Measurements from ENCODE around the gene KRAS. TPM values are rescaled to one million over a fixed set of nuclear protein-coding genes. Genes with fewer than 3 reads are reported as not detected.

KRAS gene
- total RNA-seq, 2 donors from 2014 or later, result 11.7 to 14.6 TPM

DNA sequence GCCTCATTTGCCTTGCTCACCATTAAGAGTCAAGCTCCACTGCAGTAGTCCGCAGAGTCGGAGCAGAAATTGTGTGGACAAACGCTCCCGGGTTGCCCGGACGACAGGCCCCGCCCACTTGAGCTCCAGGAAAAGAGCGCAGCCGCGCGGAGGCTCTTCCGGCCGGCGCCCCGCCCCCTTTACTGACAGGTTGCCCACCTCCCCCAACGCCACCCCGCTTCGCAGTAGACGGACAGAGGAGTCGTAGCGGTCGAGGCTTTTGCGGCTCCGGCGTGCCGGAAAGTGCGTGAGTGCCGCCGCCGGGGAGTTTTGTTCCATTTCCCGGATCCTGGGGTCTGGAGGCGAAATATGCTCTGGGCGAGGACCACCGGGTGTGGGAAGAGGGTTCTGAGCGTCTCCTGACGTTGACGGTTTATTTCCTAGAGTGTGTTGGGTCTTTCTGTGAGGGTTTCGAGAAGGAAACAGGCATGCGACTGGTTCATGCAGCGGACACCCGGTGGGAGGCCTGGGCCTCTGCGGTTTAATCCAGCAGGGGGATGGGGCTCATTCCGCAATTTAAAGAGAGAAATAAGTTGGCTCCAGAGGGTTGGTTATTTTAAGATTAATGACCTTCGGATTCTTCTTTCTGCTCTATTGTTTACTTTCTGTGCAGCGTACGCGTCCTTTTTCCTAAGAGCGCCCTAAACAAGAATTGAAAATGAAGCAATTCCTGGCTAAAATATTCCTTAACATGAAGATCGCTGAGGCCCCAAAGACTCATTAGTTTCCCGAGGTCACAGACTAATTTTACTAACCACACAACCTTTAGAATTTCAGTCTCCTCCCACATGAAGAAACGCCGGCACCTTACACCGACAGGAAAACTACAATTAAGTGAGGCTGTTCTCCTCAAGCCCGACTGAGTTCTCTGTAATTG, 55.4 kb downstream of the KRAS start, which contains the start of the genes DNAI7 and ETFRF1:
DNAI7 (minus strand) TSS at position 105 of the 916 bp plus-strand sequence; CDS start at position 23, 82 bp downstream.
ETFRF1 (plus strand) TSS at position 182 of the 916 bp plus-strand sequence. CDS start 8,720 bp downstream, outside the sequence.
- Mint-ChIP-seq H3K27ac (peak within 1 kb of the TSS; percentile 99), H3K9me3 (no peaks in the 10 kb centered on the region), H3K4me3 (peak within 1 kb of the TSS; percentile 94), H3K27me3 (no peaks in the 10 kb centered on the region), H3K36me3 (ENCODE audit: low read depth) (peaks cover 5% of the 10 kb centered on the region), H3K4me1 (peaks cover 12% of the 10 kb centered on the region)
- peak; percentile 98 for ATAC-seq (replicated peaks)

DNA sequence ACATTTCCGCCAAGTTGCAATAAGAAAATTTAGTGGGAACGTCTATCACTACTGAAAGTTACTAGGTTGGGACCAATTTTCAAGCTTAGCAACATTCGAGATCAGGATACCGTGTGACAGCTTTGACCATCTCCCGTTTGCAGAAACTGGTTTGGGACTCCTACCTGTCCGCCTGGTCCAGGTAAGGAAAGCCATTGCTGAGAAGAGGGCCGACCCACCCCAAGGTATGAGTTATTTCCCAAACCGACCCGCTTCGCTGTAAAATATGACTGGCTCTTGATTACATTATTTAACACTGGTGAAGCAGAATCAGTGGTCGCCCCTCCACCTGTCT, 56.0 kb downstream of the KRAS start:
- H3K27me3 Mint-ChIP-seq, result no peaks in the 10 kb centered on the region
- H3K4me3 Mint-ChIP-seq, result peak overlapping the region; percentile 94
- H3K36me3 Mint-ChIP-seq (ENCODE audit: low read depth), result peaks cover 5% of the 10 kb centered on the region
- peak overlapping the region; percentile 99 for H3K27ac Mint-ChIP-seq
- H3K4me1 Mint-ChIP-seq, result peaks cover 12% of the 10 kb centered on the region
- no peaks in the 10 kb centered on the region for H3K9me3 Mint-ChIP-seq
- no peak for ATAC-seq (replicated peaks)

DNA sequence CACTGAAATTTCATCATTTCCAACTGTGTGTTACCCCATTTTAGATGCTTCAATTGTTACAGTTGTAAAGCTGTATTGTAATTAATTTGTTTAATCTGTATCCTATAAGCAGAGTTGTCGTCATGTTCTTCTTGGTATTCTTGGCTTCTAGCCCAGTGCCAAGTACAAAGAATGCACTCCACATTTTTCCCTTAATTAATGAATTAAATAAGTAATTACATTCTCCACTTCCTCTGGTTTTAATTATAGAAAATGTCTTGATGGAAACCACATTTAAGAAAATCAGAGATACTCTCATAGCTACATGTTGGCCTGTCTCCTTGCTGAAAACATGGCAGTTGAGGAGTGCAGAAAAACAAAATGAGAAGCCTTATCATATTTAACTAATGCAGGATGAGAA, 56.5 kb downstream of the KRAS start:
- H3K9me3 Mint-ChIP-seq, result no peaks in the 10 kb centered on the region
- H3K4me1 Mint-ChIP-seq, result peaks cover 12% of the 10 kb centered on the region
- no peak for ATAC-seq (replicated peaks)
- peak overlapping the region; percentile 99 for H3K27ac Mint-ChIP-seq
- peak overlapping the region; percentile 94 for H3K4me3 Mint-ChIP-seq
- no peaks in the 10 kb centered on the region for H3K27me3 Mint-ChIP-seq
- peaks cover 5% of the 10 kb centered on the region for H3K36me3 Mint-ChIP-seq (ENCODE audit: low read depth)

DNA sequence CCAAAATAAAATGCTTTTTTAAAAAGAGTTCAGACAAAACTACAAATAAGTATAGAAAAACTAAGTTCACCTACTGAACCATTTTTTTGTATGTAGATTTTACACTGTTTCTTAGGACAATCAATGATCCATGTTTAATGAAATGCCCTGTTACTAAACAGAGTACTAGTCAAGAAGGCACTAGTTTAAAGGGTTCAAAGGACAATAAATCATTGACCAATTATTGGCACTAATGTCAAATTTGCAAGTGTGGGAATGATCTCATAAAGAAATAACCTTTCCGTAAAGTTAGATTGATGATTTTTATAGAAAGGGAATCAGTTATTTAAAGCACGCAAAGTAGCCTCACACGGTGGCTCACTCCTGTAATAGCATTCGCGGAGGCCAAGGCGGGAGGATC, 59.9 kb downstream of the KRAS start:
- Mint-ChIP-seq H3K27me3 (no peaks in the 10 kb centered on the region), H3K4me1 (peaks cover 21% of the 10 kb centered on the region), H3K27ac (no peak overlapping the region), H3K9me3 (no peaks in the 10 kb centered on the region), H3K4me3 (no peak overlapping the region), H3K36me3 (ENCODE audit: low read depth) (peaks cover 5% of the 10 kb centered on the region)
- ATAC-seq (replicated peaks), result no peak

DNA sequence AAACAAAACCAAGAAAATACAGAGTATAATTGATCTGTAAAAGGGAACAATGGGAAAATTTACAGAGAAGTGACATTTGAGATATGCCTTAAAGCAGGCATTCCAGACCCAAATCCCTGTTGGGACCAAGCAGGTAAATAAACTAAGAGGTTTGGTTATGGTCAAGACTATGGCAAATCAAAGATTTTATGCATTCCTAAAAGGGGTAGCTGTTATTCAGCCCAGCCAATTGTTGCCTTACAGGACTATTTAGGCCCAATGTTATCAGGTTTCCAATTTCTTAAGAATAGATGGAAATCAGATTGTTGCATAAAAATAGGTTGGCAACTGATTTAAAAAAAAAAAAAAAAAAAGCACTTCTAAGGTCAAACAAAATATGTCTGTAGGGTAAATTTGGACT, 61.1 kb downstream of the KRAS start:
- H3K27me3 Mint-ChIP-seq, result no peaks in the 10 kb centered on the region
- ATAC-seq (replicated peaks), result no peak

DNA sequence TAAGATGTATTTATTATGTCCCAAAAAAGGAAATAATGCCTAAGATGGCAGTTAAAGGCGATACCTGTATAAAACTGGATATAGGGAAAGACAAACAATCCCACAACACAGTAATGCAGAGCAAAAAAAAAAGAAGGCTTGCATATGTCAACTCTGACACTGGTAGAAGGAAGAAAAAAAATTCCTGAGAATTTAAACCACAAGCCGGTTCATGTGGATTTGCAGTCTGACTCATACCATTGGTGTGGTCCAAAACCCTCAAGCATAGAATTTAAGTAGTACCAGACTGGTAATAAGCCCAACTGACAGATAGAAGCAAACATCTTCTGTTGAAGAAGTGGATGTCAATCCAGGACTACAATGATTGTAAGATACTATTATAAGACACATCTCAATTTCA, 62.9 kb downstream of the KRAS start:
- Mint-ChIP-seq H3K27me3 (no peaks in the 10 kb centered on the region), H3K4me1 (peaks cover 12% of the 10 kb centered on the region), H3K4me3 (no peak overlapping the region), H3K9me3 (no peaks in the 10 kb centered on the region), H3K36me3 (ENCODE audit: low read depth) (no peaks in the 10 kb centered on the region), H3K27ac (no peak overlapping the region)
- no peak for ATAC-seq (replicated peaks)

More for the DNA sequence above, 61.1 kb downstream of the KRAS start:
- Mint-ChIP-seq H3K4me3 (no peak overlapping the region), H3K36me3 (ENCODE audit: low read depth) (no peaks in the 10 kb centered on the region), H3K4me1 (peaks cover 12% of the 10 kb centered on the region), H3K9me3 (no peaks in the 10 kb centered on the region), H3K27ac (no peak overlapping the region)

DNA sequence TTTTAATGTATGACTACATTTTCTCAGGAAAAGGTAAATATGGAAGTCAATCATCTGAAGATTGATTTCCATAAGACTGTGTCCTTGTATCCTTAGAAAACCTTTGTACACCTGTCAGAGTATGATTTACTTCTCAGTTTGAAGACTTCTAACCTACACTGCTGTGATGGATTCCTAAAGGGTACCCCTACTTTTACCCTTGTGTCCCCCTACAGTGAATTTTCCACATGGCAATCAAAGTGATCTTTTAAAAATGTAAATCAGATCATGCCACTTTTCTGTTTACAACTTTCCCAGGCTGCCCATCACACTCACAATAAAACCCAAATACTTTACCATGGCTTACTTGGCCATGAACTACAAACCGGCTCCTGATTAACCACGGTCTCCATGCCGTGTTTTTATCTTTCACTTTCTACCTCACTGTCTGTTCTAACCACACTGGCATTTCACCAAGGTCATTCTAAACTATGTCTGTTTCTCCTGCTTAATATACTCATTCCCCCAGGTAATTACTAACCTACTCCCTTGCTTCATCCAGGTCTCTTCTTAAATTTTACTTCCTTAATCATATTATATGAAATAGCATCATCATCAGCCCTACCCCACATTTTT, 63.8 kb downstream of the KRAS start:
- Mint-ChIP-seq H3K9me3 (no peaks in the 10 kb centered on the region), H3K4me3 (peak overlapping the region; percentile 59), H3K36me3 (ENCODE audit: low read depth) (no peaks in the 10 kb centered on the region), H3K27ac (peak overlapping the region; percentile 46), H3K27me3 (no peaks in the 10 kb centered on the region), H3K4me1 (peaks cover 12% of the 10 kb centered on the region)
- peak; percentile 87 for ATAC-seq (replicated peaks)

DNA sequence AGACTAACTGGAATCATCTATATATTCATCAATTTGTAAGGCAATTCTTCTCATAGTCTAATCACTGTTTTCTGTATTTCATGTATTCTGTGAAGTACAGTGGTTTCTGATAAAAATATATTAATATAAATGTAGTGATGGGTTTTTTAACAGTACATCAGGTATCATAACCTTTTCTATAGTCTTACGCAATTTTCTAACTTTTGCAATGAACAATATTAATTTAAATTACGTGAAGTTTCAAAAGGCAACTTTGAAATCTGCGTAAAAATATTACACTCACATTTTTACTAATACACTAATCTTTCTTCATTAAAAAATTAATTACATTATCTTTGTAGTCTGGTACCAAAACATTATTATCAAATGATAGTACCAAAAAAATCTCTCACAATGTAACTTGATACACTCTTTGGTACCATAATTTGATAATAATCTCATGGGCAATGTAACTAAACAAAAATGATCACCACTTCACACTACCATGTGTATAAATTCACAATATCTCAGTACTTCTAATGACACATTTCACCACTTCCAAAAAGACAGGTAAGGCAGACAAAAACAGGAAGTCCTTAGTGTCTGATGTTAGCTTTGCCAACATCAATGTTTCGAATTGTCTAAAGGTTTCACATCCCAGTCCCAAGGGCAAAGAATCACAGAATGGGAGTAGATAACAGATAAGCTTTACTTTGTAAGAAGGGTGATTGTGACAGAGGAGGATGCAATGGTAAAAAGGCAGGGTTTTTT, 64.5 kb downstream of the KRAS start:
- no peaks in the 10 kb centered on the region for H3K27me3 Mint-ChIP-seq
- H3K4me1 Mint-ChIP-seq, result peaks cover 12% of the 10 kb centered on the region
- ATAC-seq (replicated peaks), result peak; percentile 68
- H3K27ac Mint-ChIP-seq, result peak overlapping the region; percentile 46
- peak overlapping the region; percentile 59 for H3K4me3 Mint-ChIP-seq
- no peaks in the 10 kb centered on the region for H3K36me3 Mint-ChIP-seq (ENCODE audit: low read depth)
- H3K9me3 Mint-ChIP-seq, result no peaks in the 10 kb centered on the region

DNA sequence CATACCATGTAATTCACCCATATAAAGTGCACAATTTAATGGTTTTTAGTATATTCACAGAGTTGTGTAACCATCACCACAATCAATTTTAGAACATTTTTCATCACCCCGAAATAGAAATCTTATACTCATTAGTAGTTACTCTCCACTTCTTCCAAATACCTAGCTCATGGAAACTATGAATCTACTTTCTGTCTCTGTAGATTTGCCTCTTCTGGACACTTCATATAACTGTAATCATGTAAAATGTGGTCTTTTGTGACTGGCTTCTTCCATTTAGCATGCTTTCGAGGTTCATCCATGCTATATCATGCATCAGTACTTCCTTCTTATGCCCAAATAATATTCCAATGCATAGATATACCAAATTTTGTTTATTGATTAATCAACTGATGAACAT, 66.6 kb downstream of the KRAS start:
- H3K4me1 Mint-ChIP-seq, result peaks cover 12% of the 10 kb centered on the region
- ATAC-seq (replicated peaks), result peak; percentile 35
- H3K9me3 Mint-ChIP-seq, result no peaks in the 10 kb centered on the region
- H3K27me3 Mint-ChIP-seq, result no peaks in the 10 kb centered on the region
- H3K4me3 Mint-ChIP-seq, result no peak overlapping the region
- H3K27ac Mint-ChIP-seq, result no peak overlapping the region
- no peaks in the 10 kb centered on the region for H3K36me3 Mint-ChIP-seq (ENCODE audit: low read depth)

DNA sequence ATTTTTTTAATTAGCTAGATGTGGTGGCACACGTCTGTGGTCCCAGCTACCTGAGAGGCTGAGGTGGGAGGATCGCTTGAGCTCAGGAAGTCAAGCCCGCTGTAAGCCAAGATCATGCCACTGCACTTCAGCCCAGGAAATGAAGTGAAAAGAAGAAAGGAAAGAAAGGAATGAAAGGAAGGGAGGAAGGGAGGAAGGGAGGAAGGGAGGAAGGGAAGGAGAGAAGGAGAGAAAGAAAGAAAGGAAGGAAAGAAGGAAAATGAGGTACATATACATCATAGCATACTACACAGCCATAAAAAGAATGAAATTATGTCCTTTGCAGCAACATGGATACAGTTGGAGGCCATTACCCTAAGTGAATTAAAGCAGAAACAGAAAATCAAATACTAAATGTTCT, 68.0 kb downstream of the KRAS start:
- no peak for ATAC-seq (replicated peaks)
- Mint-ChIP-seq H3K9me3 (no peaks in the 10 kb centered on the region), H3K36me3 (ENCODE audit: low read depth) (no peaks in the 10 kb centered on the region)

DNA sequence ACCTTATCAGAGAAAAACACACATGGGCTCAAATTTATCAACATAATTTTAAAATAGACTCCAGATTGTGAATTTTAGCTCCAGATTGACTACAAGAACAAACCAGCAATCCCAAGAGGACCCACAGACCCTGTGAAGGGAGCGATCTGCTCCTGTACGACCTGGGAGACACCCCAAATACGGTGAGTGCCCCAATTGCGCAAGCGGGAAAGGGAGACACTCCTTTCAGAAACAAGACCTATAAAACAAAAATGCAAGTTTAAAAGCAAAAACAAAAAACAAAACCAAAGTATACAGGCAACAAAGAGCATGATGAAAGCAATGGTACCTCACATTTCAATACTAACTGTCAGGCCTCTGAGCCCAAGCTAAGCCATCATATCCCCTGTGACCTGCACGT, 87.9 kb downstream of the KRAS start:
- no peak overlapping the region for H3K27ac Mint-ChIP-seq
- no peaks in the 10 kb centered on the region for H3K4me1 Mint-ChIP-seq
- H3K4me3 Mint-ChIP-seq, result no peak overlapping the region
- ATAC-seq (replicated peaks), result no peak
- no peaks in the 10 kb centered on the region for H3K36me3 Mint-ChIP-seq (ENCODE audit: low read depth)
- H3K9me3 Mint-ChIP-seq, result no peaks in the 10 kb centered on the region
- no peaks in the 10 kb centered on the region for H3K27me3 Mint-ChIP-seq

More for the DNA sequence above, 68.0 kb downstream of the KRAS start:
- H3K27me3 Mint-ChIP-seq, result no peaks in the 10 kb centered on the region
- H3K4me1 Mint-ChIP-seq, result peaks cover 12% of the 10 kb centered on the region
- no peak overlapping the region for H3K4me3 Mint-ChIP-seq
- no peak overlapping the region for H3K27ac Mint-ChIP-seq

DNA sequence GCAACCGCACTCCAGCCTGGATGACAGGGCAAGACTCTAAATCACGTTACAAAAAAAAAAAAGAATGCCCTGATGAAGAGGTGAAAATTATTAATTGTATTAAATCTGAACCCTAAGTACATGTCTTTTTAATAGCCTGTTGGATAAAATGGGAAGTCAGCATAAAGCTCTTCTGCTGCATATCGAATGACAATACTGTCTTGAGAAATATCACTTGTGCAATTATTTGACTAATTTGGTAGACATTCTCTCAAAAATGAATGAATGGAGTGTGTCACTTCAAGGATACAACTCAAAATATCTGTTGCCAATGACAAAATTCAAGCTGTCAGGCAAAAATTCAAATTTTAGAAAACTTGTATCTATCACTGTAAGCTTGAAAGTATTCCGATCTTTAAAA, 94.7 kb downstream of the KRAS start:
- no peak overlapping the region for H3K4me3 Mint-ChIP-seq
- ATAC-seq (replicated peaks), result no peak
- H3K4me1 Mint-ChIP-seq, result no peaks in the 10 kb centered on the region

DNA sequence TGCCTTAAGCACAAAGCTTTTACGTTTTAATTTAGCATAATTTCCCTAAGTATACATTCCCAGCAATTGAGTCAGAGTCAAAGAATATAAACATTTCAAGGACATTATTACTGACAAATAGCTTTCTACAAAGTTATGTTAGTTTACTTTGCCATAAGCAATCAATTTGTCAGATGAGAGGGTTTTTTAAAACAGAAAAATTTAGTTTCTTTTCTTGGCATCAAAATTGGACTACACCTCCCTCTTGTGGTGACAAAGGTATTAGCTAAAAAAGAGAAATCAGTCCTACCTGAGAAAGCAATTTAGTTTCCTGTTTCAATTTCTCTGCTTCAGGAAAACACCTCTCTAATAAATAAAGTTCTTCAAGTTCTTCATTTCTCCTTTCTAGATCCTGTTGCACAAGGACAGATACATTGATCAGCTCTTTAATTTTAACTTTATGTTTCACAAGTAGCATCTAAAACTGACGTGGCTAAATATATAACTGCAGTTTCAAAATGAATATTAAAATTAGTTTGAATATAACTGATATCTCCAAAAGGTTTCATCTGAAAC, 95.6 kb downstream of the KRAS start:
- ATAC-seq (replicated peaks), result no peak
- no peaks in the 10 kb centered on the region for H3K36me3 Mint-ChIP-seq (ENCODE audit: low read depth)
- H3K4me1 Mint-ChIP-seq, result no peaks in the 10 kb centered on the region
- H3K9me3 Mint-ChIP-seq, result no peaks in the 10 kb centered on the region
- no peaks in the 10 kb centered on the region for H3K27me3 Mint-ChIP-seq
- H3K4me3 Mint-ChIP-seq, result peak overlapping the region; percentile 25
- H3K27ac Mint-ChIP-seq, result no peak overlapping the region

More for the DNA sequence above, 94.7 kb downstream of the KRAS start:
- Mint-ChIP-seq H3K27ac (no peak overlapping the region), H3K27me3 (no peaks in the 10 kb centered on the region), H3K36me3 (ENCODE audit: low read depth) (no peaks in the 10 kb centered on the region), H3K9me3 (no peaks in the 10 kb centered on the region)
